Stromal cell of bone marrow (primary cell): ENCODE measurements around the gene PPP6C.
"Not testable (repeated sequence)": the region's sequence is repeated elsewhere in the genome, so short reads cannot be mapped to it uniquely, and the experiment has no call there.

Experiments used
- DNase-seq: peaks from one replicate; pipeline ENCODE4 v3.0.0-alpha.2; 2012; ENCODE audit warnings: low read depth

The PPP6C gene

DNA sequence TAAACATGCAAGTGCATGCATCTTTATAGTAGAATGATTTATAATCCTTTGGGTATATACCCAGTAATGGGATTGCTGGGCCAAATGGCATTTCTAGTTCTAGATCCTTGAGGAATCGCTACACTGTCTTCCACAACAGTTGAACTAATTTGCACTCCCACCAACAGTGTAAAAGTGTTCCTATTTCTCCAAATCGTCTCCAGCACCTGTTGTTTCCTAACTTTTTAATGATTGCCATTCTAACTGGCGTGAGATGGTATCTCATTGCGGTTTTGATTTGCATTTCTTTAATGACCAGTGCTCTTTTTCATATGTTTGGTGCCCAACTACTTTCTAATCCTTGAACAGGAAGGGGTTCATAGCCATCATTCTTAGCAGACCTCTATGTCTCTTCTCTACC is 7.8 kb downstream of the PPP6C start:
- DNase-seq: not testable (repeated sequence)

DNA sequence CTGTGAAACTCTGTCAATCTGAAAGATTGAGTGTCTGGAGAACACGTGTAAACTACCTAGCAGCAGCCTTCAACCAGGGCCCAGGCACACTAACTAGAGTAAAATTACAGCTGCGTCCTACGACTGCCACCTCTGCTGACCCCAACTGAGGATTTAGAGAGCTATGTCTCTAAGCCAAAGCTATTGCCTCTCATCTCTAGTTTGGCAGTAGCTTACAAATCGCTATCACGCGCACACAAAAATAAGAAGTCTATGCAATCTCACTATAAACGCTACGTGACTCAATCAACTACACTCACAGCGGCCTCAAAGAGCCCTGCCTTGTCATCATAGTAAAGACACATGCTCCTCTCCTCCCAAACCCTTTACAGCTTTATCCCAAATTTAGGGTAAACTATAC is 8.7 kb downstream of the PPP6C start:
- no peak for DNase-seq

GRCh38 chr9:125179776-125180175 is 9.8 kb downstream of the PPP6C start:
- DNase-seq: not testable (repeated sequence)

DNA sequence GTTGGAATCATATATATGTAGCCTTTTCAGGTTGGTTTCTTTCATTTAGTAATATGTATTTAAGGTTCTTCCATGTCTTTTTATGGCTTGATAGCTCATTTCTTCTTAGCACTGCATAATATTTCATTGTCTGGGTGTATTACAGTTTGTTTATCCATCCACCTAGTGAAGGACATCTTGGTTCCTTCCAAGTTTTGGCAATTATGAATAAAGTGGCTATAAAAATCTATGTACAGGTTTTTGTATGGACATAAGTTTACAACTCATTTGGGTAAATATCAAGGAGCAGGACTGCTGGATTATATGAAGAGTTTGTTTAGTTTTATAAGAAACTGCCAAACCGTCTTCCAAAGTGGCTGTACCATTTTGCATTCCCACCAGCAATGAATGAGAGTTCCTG is 11.7 kb downstream of the PPP6C start:
- DNase-seq: no peak

DNA sequence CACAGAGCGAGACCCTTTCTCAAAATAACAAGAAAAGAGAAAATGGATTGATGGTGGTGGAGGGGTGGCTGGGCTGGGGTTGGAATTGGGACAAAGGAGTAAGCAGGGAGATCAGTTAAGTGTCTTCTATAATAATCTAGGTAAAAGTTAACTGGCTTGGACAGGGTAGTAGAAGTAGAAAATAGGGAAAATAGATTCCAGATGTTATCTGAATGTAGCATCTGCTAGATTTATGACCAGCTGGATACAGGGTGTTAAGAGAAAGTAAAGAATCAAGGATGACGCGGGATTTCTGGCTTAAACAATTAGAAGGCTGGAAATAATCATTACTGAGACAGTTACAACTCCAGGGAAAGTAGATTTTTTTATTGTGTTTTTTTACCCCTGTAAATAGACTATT is 13.0 kb downstream of the PPP6C start:
- DNase-seq: no peak

DNA sequence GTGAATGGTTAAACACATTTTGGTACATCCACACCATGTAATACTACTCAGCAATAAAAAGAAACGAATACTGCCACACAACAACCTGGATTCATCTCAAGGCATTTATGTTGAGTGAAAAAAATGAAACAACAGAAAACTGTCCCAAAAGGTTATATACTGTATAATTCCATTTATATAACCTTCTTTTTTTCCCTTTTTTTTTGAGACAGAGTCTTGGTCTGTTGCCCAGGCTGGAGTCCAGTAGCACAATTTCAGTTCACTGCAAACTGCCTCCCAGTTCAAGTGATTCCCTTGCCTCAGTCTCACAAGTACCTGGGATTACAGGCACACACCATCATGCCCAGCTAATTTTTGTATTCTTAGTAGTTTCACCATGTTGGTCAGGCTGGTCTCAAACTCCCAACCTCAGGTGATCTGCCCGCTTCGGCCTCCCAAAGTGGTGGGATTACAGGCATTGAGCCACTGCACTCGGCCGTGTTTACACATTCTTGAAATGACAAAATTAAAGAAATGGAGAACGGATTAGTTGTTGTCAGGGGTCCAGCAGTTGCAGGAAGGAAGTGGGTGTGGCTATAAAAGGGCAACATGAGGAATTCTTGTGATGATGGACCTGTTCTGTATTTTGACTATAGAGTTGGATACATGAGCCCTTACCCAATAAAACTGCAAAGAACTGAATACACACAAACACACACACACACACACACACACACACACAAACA is 17.4 kb downstream of the PPP6C start:
- DNase-seq: no peak

DNA sequence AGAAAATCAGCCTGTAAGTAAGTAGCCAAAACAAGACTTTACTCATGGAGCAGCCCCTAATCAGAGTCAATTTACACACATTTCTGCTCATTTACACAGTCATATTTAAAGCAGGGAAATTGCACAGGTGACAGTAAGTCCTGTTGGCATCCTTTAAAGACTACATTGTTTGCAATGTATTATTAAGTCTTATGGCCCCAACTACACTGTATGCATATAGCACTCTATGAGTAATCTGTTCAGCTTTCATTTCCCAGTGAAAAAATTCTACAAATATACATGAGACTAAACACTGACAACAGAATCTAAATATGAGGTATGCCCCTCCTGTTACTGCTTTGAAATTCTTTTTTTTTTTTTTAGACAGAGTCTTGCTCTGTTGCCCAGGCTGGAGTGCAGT is 19.7 kb downstream of the PPP6C start:
- DNase-seq: no peak

DNA sequence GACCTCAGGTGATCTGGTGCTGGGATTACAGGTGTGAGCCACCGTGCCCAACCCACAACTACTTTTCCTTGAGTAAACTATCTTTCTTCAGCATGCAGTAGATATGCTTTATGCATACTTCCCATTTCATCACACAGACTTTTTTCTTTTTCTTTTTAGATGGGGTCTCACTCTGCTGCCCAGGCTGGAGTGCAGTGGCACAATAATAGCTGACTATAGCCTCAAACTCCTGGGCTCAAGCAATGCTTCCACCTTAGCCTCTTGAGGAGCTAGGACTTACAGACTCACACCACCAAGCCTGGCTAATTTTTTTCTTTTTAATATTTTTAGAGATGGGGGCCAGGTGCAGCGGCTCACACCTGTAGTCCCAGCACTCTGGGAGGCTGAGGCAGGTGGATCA is 22.8 kb downstream of the PPP6C start:
- no peak for DNase-seq

DNA sequence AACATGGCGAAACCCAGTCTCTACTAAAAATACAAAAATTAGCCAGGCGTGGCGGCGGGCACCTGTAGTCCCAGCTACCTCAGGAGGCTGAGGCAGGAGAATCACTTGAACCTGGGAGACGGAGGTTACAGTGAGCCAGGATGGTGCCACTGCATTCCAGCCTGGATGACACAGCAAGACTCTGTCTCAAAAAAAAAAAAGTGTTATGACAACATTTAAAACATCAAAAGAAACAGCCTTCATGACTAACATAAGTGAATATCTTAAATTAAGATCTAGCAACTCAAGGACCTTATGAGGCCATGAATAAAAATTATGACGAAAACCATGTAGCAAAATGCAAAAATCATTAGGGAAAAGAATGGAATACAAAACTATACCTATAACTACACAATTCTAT is 26.7 kb downstream of the PPP6C start:
- not testable (repeated sequence) for DNase-seq

GRCh38 chr9:125161284-125161918 is 28.2 kb downstream of the PPP6C start:
- no peak for DNase-seq

- DNase-seq: no peak
Measured at GRCh38 chr9:125160750-125161149, 28.9 kb downstream of the PPP6C start.

- no peak for DNase-seq
Measured at GRCh38 chr9:125156551-125156950, 33.1 kb downstream of the PPP6C start.

- DNase-seq: no peak
Measured at GRCh38 chr9:125153712-125154367, 35.8 kb downstream of the PPP6C start.

- DNase-seq: no peak
Measured at GRCh38 chr9:125151730-125152129, 37.9 kb downstream of the PPP6C start.

- no peak for DNase-seq
Measured at GRCh38 chr9:125150349-125151245, 39.0 kb downstream of the PPP6C start.

GRCh38 chr9:125147401-125147951 is 42.1 kb downstream of the PPP6C start:
- DNase-seq: no peak

- DNase-seq: peak; percentile 22
Measured at GRCh38 chr9:125146247-125146646, 43.4 kb downstream of the PPP6C start.

DNA sequence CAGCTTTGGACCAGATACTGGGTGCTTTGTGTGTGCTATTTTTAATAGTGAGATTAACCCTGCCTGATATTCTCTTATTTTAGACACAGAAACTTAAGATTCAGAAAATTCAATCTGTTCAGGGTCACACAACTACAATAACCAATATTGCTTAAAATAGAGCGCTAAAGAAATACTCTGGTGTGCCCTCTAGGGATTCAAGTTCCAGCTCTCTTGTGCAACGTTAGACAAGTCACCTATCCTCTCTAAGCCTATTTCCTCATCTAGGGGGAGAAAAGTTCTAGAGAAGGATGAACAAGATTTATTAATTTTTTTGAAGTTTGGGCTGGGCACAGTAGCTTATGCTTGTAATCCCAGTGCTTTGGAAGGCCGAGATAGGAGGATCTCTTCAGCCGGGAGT is 44.2 kb downstream of the PPP6C start:
- DNase-seq: no peak

GRCh38 chr9:125143377-125144090 is 46.1 kb downstream of the PPP6C start, which contains the start of gene SCAI:
Gene SCAI (minus strand): TSS chr9:125143528. CDS start chr9:125143437, 91 bp downstream.
- peak; percentile 97 for DNase-seq

DNA sequence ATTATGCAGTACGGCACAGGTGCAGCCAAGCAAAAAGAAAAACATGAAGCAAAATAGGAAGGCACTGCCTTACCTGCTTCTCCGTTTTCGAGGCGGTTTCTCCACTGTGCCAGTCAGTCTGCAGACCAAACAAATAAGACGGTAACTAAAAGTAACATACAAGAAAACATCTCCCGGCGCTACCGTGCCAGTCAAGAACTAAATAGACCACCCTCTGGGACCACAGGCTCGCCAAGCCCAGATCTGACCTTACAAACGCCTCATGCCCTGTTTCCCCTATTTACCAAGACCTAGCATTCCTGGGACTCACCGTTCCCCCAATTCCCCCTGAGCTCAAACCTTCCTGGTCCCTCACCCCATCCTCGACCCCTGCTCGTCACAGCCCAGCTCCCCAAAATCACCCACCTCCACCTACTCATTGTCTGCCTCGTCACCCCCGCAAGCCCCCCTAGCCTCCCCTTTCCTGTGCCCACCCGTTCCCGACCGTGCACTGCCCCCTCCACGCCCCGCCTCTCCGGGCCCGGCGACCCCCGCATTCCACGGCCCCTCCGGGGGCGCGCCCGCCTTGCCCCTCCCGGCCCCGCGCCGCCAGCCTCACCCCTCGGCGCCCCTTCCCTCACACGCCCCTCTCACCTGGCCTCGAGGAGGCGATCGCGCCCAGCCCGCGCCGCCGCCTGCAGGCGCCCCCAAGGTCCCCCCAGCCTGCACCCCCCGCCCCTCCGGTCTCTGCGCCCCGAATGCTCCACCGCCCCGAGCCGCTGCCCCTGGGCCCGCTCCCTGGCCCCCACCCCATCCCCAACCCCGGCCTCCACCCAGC is 46.8 kb downstream of the PPP6C start:
- no peak for DNase-seq
